Cardiac septum (tissue), 1 donor: Measurements from ENCODE around the gene EFNA4. TPM values are rescaled to one million over a fixed set of nuclear protein-coding genes. Genes with fewer than 3 reads are reported as not detected.

Experiments
- DNase-seq: peaks from one replicate; pipeline ENCODE4 v3.0.0-alpha.2; 2020; ENCODE audit warnings: low spot score
- intact Hi-C: fragments of 100-400 bp; cut with DNase I; formaldehyde crosslinking; loops from one replicate; pipeline ENCODE4 v1.14.0; 2022
- total RNA-seq: library from RNA; stranded (reverse); fragmentation: NEBNext Ultra II Directional; extraction: Animal tissue kit (Norgen Biotek cat#: 25700); gene quantifications from one replicate; pipeline ENCODE4 v1.2.1, GENCODE V29; 2021
- donor health status: DM: no; HTN: no; CAD: no.

EFNA4 gene
- total RNA-seq, 1 donor from 2014 or later, result 1.9 TPM

DNA sequence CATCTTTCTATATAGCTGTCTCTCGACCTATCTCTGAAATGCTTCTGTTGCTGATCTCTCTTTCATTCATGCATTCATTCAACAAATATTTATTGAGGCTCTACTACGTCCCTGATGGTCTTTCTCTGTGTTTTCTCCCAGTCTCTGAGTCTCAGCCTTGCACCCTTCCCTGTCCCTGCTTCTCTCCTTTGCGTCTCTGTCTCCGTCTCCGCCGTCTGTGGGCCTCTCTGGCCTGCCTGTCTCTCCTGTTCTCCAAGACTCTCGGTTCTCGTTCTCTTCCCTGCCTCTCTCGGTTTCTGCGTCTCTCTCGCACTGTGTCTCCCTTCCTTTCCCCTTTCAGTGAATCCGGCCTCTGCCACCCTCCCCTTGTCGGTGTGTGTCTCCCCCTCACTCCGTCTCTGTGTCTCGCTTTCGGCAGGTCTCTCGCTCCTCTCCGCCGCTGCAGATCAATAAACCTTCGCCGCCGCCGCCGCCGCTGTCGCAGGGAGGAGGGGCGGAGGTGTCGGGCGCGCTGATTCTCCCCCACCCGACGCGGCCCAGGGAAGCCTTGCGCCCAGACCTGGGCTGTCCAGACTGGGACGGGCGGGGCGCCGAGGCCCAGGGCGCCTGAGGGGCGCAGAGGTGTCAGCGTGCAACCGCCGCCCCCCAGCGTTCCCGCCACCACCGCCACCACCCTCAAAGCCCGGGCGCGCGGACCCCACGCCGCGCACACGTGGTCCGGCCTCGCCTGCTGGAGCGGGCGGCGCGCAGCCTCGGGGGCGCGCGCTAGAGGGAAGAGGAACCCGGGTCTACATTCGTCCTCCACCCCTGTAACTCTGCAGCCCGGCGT lies 18.1 kb downstream of the EFNA4 start:
- intact Hi-C loops, result loop anchor here (10.0 kb wide), 1 partner anchor 597 kb away; no protein-coding TSS in a partner anchor
- DNase-seq, result no peak

- no peak for DNase-seq
- intact Hi-C loops, result loop anchor here (10.0 kb wide), 1 partner anchor 598 kb away; no protein-coding TSS in a partner anchor
Measured at GRCh38 chr1:155082301-155083051, 18.9 kb downstream of the EFNA4 start.

GRCh38 chr1:155083052-155083541 lies 19.6 kb downstream of the EFNA4 start:
- no peak for DNase-seq
- intact Hi-C loops, result loop anchor here (10.0 kb wide), 1 partner anchor 598 kb away; no protein-coding TSS in a partner anchor

DNA sequence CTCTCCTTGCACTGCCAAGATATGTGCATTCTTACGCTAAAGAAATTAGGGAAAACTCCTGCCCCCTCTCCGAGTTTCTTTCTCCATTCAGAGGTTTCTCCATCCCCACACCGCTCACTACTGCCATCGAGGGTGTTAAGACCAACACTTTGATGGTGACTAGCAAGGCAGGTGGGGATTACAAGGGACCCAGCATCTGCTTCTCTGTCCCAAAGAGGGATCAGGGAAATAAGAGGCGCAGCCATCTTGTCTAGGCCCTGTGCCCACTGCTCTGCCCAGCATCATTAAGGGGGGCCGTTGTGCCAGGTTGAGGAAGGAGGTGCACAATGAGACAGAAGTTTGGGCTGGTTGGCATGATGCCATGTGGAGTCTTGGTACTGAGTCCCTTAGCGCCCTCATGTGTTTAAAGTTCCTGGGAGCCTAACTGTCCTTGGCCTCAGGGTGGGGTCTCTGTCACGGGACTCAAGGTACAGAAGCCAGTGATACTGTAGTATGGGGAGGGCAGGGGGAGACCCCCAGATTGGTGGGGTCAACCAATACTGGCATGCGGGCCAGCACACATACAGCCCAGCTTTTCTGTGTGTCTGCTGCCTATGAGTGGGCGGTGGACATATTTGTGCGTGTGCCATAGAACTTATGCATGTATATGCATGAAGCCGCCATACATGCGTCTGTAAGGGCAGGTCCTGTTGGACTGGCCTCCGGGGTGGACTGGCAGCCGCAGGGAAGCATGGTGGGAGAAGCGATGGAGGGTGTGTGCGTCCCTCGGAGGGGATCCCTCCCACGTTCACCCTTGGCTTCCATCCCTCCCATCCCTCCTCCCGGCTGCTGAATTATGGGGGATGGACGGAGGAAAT lies 20.6 kb downstream of the EFNA4 start:
- no peak for DNase-seq
- intact Hi-C loops, result loop anchor here (1.0 to 10.0 kb wide), 3 partner anchors 21 to 599 kb away; partner anchors contain the start of genes ADAM15 and EFNA4

GRCh38 chr1:155084722-155085503 lies 21.4 kb downstream of the EFNA4 start:
- intact Hi-C loops, result loop anchor here (1.0 to 10.0 kb wide), 3 partner anchors 22 to 600 kb away; partner anchors contain the start of genes ADAM15 and EFNA4
- DNase-seq, result peak; percentile 96

GRCh38 chr1:155085504-155086127 lies 22.1 kb downstream of the EFNA4 start:
- intact Hi-C loops, result loop anchor here (2.0 to 10.0 kb wide), 2 partner anchors 35 to 601 kb away; partner anchors contain the start of gene ADAM15
- no peak for DNase-seq

DNA sequence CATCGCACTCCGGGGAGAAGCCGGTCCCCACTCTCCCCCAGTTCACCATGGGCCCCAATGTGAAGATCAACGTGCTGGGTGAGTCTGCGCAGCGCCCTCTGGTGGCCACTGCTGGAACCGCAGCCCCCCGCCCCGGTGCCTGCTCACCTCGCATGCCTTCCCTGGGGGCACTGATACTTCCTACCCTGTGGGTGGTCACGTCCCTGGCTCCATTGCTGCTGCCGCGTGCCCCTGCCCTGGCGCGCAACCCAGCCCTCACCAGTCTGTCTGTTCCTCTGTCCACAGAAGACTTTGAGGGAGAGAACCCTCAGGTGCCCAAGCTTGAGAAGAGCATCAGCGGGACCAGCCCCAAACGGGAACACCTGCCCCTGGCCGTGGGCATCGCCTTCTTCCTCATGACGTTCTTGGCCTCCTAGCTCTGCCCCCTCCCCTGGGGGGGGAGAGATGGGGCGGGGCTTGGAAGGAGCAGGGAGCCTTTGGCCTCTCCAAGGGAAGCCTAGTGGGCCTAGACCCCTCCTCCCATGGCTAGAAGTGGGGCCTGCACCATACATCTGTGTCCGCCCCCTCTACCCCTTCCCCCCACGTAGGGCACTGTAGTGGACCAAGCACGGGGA lies 22.7 kb downstream of the EFNA4 start:
- DNase-seq, result peak; percentile 85
- intact Hi-C loops, result loop anchor here (10.0 kb wide), 1 partner anchor 601 kb away; no protein-coding TSS in a partner anchor

GRCh38 chr1:155086856-155087535 lies 23.5 kb downstream of the EFNA4 start:
- intact Hi-C loops, result loop anchor here (10.0 kb wide), 1 partner anchor 602 kb away; no protein-coding TSS in a partner anchor
- DNase-seq, result no peak

DNA sequence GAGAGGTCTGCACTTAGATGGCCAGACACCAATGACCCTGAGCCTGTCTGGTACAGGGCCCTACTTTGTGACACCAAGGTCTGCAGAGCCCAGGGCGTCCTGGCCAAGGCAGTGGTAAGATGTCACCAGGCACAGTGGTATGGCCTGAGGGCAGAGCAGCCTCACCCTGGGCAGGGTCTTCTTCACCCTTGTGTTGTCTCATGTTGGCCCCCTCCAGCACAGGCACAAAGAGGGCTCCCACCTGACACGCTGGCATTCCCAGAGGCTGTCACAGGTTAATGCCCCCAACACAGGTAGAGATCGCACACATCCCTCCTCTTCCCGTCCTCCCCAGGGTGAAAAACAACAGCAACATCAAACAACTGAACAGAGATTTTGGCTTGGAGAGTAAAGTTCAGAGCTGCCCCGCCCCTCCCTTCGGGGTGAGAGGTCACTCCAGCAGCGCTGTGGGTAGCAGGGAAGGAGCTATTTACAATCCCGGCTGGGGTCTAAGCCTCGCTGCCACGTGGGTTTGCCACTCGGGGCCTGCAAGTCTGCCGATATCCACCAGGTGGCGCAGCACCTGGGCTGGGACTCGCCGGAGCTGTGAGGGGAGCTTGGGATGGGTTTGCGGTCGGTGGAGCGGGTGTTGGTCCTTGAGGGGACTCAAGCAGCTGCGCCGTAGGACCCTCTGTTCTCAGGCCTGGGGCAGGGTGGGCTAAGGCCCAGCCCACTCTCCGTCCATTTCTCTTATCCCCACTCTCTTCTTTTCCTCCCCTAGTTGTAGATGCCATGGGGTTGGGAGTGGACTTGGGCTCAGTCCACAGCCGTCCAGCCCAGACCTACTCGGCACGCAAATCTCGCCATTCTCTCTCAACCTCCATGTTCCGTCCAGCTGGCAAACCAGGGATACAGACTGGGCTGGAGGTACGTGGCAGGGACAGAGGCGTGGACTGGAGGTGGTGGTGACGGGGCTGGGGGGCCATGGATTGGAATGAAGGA lies 27.8 kb downstream of the EFNA4 start:
- peak; percentile 87 for DNase-seq
- intact Hi-C loops, result loop anchor here (1.0 kb wide), 1 partner anchor 77 kb away; no protein-coding TSS in a partner anchor

GRCh38 chr1:155092131-155092530 lies 28.6 kb downstream of the EFNA4 start:
- intact Hi-C loops, result no loop called here

DNA sequence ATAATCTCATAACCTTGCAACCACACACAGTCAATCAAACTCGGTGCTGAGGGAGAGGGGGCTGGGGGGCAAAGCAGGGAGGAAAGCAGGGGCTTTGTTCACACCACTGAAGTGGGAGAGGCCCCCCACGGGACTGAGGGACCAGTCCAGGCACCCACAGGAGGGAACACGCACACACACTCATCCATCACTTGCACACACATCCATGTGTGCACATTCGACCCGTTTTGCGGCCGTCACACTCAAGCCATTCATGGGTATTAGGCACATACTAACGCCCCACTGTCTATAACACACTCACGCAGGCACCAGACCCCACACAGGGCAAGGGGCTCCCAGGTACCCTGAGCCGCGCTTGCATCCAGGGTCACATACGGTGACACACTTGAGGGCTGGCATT lies 29.1 kb downstream of the EFNA4 start:
- DNase-seq, result no peak
- intact Hi-C loops, result no loop called here

More at GRCh38 chr1:155092131-155092530, 28.6 kb downstream of the EFNA4 start:
- no peak for DNase-seq

- intact Hi-C loops, result loop anchor here (1.0 to 2.0 kb wide), 2 partner anchors 33 to 73 kb away; partner anchors contain the start of gene EFNA1
- no peak for DNase-seq
Measured at GRCh38 chr1:155093911-155094621, 30.5 kb downstream of the EFNA4 start.

DNA sequence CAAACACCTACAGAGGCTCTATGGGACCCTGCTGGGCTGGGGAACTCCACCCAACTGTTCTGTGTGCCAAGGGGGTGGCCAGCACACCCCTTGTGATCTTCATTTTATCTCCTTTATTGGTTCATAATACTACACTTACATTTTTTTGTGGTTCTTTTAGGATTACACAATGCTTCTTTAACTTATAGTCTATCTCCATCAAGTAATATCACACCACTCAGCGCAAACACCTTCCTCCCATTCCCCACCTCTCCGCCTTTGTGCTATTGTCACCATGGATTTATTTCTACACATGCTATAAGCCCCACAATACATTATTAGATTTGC lies 31.0 kb downstream of the EFNA4 start:
- intact Hi-C loops, result loop anchor here (1.0 to 2.0 kb wide), 2 partner anchors 32 to 73 kb away; partner anchors contain the start of gene EFNA1
- DNase-seq, result no peak

- intact Hi-C loops, result no loop called here
- no peak for DNase-seq
Measured at GRCh38 chr1:155099331-155099730, 35.8 kb downstream of the EFNA4 start.

DNA sequence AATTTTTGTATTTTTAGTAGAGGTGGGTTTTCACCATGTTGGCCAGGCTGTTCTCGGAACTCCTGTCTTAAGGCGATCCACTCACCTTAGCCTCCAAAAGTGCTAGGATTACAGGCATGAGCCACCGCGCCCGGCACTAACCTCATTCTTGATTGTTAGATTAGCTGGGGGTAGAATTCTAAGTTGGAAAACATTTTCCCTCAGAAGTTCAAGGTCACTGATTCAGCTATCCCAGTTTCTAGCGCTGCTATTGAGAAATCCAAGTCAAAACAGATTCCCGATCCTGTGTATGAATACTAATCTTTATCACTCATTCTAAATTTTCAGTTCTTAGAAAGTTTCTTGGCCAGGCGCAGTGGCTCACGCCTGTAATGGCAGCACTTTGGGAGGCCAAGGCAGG lies 39.8 kb downstream of the EFNA4 start:
- intact Hi-C loops, result no loop called here
- DNase-seq, result no peak
